Stimulated activated CD8-positive, alpha-beta memory T cell treated with anti-CD3 and anti-CD28 coated beads, Interleukin-12 subunit alpha, Interleukin-12 subunit beta, amount 100 ng/mL, for 1 hour (primary cell): ENCODE measurements around the gene HORMAD1.
"Not testable (repeated sequence)": the region's sequence is repeated elsewhere in the genome, so short reads cannot be mapped to it uniquely, and the experiment has no call there.

Experiments used
- DNase-seq: peaks from one replicate; pipeline ENCODE4 v3.0.0-alpha.2; 2020; ENCODE audit warnings: low read depth

The HORMAD1 gene

DNA sequence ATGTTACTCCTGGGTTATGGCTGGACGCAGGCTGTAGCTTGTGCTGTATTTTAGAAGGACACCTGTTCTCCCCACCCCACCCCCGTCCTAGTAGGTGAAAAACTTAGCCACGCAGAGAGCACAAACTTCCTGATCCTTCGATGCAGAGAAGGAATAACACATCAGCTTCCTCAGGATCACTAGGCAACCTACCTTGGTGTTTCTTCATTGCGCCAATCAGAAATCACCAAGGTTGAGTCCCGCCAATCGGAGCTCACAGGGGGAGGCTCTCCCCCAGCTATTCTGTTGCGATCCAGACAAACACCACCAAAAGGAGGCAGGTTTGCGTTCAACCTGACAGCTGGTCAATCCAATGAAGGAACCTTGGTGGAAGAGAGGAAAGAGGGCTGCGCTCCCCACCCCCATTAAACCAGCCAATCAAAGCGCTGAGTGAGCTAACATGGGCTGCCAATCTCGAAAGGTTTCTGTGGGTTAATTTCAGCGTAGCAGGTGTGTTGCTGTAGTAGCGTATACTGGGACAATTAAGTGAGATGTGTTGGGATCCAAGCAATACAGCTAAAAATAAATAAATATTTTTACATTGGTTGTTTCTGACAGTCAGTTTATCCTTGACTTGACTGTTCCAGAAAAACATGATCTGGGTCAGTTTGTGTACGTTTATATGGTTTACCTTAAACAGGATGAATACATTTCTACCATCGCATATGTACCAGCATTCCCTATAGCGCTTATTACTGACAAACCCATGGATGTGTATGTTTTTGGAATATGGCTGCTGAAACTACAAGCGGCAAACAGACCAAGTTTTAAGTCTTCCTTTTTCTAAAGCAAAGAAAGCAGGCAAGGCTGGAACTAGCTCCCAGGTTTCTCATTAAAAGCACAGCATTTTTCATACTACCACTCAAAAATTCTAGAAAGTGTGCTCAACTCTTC lies 23.4 kb downstream of the HORMAD1 start, which contains the start of gene GOLPH3L:
Gene GOLPH3L, minus strand, starts transcription at position 160 of the 933 bp plus-strand sequence. CDS start 2,316 bp downstream, outside the sequence.
- DNase-seq: peak; percentile 76

DNA sequence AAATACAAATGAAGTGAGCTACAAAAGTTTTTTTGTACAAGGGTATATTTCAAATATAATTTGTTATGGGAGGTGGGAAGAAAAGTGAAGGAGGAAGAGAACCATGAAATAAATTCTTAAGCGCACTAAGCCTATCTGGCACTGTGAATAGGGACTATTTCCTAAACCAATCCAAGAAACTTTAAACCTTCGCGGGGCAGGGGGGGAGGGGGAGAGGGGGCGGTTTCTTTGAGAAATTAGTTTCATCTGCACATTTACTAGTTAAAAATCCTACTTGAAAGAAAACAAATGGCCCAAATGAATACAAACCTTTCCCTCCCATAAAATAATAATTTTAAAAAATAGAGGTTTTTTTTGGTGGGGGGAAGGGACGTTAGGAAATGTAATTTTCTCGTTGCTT lies 24.1 kb downstream of the HORMAD1 start:
- DNase-seq: no peak

DNA sequence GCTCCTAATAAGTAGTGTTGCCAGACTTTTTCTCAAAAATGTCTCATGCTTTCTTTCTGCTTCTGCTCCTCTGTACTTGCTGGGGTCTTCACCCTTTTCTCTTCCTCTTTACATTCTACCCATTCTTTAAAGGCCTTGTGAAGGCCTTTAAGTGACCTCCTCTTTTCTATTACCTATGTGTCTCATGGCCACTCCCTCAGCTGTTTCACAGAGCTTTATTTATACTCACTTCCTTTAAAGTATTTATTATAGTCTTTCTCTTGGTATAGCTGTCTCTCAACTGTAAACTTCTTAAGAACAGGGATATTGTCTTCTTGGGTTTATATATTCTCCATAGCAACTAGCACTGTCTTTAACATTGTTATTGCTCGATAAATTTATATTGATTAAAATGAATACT lies 24.5 kb downstream of the HORMAD1 start:
- no peak for DNase-seq

DNA sequence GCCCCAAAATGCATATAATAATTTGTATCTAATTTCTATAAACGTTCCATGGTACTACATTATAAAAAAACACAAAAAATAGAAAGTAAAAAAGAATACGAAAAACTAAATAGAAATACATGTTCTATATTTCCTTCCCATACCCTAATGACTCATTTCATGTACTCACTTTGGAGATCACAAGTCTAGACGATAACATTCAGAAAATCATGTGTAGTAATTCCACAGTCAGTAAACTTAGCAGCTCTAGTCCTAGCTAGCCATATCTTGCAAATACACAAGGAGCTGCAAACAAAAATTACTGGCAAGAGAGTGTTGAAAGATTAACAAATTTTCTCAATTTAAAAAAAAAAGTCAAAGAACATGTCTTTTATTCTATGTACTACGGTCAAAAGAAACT lies 25.1 kb downstream of the HORMAD1 start:
- DNase-seq: no peak

DNA sequence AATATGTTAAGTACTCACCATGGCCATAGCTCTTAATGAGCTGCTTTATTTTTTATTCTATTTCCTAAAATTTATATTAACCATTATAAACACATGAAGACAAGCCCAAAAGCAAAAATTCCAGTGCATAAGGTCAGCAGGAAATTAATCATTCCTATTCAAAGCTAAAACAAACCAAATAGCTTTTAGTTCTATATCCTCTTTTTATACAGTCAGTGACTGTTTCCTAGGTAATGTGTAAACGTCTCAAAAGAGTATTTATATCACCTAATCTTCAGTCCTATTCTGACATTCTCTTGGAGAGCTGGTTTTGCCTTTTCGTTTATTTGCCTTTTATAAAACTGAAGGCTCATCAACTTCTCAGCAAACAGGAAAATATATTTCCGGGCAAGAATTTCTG lies 28.0 kb downstream of the HORMAD1 start:
- DNase-seq: no peak

DNA sequence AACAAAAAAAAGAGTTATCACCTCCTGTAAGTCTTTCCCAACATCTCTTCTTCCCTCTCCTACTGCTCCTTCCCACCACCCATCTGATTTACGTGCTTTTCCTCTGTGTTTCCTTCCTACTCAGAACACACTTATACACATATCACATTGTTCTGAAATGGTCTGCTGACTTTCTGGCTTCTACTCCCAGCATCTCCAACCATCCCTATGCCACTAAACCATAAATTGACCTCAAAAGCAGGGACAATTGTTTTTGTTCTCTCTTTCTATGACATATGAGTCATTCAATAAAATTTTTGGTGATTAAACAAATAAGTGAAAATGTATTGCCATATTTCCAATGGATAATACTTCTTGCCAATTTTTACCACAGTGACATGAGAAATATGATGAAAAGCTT lies 31.9 kb downstream of the HORMAD1 start:
- DNase-seq: no peak

DNA sequence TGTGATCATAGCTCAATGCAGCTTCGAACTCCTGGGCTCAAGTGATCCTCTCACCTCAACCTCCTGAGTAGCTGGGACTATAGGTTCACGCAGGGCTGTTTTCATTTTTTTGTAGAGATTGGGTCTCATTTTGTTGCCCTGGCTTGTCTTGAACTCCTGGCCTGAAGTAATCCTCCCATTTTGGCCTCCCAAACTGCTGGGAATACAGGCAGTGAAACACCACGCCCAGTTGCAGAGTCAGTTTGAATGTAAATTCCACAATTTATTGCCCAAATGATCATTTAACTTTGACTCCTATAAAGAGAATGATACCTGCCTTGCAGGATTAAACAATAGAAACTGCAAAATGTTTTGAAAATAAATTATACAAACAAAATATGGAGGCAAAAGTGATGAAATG lies 34.4 kb downstream of the HORMAD1 start:
- DNase-seq: no peak

DNA sequence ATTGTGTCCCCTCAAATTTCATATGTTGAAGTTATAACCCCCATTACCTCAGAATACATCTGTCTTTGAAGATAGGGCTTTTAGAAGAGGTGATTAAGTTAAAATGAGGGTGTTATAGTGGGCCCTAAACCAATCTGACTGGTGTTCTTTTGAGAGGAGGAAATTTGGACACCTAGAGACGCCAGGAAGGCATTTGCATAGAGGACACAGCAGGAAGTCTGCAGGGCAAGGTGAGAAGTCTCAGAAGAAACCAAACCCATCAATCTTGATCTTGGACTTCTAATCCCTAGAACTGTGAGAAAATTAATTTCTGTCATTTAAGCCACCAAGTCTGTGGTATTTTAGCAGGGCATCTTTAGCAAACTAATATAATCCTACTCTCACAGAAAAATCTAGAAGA lies 36.8 kb downstream of the HORMAD1 start:
- DNase-seq: no peak

DNA sequence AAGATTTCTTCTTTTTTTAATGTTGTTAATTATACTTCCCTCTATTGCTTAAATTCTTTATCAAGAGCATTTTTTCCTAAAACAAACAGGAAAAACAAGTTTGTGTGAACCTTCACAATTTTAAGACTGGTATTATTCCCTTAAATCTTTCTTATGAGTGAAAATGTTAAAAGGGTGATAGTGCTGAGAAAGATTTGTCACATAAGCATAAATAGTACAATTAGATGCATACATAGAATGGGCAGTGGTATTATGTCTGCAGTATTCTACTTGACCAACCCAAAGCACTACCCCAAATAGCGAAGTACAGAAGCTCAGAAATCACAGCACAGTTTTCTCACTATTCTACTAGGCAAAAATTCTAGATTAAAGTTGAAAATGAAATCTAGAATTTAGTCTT lies 41.7 kb downstream of the HORMAD1 start:
- no peak for DNase-seq

DNA sequence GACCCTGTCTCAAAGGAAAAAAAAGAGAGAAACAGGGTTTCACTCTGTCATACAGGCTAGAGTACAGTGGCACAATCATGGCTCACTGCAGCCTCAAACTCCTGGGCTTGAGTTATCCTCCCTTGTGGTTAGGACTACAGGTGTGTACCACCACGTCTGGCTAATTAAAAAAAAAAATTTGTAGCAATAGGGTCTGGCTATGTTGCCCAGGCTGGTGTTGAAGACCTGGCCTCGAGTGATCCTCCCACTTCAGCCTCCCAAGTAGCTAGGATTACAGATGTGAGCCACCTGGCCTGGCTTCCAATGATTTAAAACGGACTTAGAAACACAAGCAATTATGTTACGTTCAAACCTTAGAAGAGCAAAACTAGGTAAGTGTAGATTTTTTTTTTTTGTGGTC lies 45.8 kb downstream of the HORMAD1 start:
- no peak for DNase-seq

DNA sequence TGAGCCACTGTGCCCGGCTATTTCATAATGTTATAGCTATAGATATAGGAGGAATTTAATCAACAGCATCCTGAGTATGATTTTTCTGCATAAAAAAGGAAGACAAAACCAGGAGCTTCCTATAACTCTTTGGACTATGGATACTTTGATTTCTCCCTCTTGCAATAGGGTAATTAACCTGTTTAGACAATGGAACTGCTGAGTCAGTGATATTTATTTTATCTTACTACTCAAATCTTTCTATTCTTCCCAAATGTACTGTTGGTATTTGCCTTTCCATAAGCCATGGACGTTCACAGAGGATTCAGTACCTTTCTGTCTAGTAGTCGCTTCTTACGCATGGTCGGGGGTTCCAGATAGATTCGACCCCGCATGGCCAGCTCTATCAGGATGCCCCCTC lies 57.4 kb downstream of the HORMAD1 start:
- no peak for DNase-seq

DNA sequence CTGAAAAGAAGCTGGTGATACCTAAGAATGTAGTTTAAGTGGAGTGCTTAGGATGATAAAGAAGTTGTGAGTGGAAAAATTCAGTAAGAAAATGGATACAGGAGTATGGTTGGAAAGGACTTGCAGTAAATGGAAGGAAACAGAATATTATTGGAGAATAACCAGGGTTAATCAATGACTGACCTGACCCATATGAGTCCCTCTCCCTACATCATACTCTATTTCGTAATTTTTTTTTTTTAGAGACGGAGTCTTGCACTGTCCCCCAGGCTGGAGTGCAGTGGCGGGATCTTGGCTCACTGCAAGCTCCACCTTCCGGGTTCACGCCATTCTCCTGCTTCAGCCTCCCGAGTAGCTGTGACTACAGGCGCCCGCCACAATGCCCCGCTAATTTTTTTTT lies 57.9 kb downstream of the HORMAD1 start:
- no peak for DNase-seq

DNA sequence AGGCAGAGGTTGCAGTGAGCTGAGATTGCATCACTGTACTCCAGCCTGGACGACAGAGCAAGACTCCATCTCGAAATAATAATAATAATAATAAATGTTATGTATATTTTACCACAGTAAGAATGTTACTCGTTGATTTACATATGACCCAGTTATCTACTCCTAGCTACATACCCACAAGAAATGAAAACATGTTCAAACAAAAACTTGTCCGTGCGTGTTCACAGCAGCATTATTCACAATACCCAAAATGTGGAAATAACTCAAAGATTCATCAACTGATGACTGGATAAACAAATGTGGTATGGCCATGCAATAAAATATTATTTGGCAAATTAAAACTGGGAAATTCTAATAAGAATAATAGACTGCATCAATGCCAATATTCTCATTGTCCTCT lies 59.5 kb downstream of the HORMAD1 start:
- no peak for DNase-seq

DNA sequence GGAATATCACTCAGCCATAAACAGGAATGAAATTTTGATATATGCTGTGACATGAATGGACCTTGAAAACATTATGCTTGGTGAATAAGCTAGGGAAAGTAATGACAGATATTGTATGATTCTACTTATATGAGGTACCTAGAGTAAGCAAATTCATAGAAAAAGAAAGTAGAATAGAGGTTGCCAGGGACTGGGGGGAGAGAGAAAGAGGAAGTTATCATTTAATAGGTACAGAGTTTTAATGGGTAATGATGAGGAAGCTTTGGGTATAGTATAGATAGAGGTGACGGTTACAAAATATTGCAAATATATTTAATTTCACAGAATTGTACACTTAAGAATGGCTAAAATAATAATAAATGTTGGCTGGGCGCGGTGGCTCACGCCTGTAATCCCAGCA lies 60.1 kb downstream of the HORMAD1 start:
- no peak for DNase-seq

DNA sequence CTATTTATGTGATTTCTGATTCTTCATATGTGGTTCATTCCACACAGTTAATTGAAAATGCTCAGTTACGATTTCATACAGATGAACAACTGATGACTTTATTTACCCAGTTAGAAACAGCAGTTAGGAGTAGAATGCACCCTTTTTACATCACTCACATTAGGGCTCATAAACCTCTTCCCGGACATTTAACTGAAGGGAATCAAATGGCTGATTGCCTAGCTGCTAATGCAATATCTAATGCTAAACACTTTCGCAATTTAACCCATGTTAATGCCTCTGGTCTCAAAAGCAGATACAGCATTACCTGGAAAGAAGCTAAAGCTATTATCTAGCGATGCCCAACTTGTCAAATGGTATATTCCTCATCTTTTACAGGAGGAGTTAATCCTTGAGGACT lies 63.6 kb downstream of the HORMAD1 start:
- DNase-seq: not testable (repeated sequence)

DNA sequence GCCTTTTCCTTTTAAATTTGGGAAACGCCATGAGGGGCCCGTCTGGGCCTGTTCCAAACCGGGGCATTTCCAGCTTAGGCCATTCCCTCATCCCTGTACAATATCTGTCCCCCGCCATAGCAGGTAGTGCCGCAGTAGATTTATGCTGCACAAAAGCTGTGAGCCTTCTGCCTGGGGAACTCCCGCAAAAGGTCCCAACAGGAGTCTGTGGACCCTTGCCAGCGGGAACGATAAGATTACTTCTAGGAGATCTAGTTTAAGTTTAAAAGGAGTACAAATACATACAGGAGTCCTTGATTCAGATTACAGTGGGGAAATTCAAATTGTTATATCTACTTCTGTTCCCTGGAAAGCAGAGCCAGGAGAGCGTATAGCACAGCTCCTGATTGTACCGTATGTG lies 66.1 kb downstream of the HORMAD1 start:
- not testable (repeated sequence) for DNase-seq

DNA sequence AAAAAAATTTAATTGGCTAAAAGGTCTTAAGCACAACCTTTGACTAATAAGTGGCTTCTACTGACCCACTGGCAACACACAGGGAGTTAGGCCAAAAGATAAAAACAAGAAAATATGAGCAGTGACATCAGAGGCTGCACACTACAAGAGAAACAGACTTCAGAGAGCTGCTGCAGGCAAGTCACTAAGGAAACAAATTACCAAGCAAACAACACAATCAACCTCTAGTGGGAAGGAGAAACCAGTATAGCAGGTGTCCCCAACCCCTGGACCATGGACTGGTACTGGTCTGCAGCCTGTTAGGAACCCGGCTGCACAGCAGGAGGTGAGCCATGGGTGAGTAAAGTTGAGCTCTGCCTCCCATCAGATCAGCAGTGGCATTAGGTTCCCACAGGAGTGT lies 70.5 kb downstream of the HORMAD1 start:
- DNase-seq: no peak

DNA sequence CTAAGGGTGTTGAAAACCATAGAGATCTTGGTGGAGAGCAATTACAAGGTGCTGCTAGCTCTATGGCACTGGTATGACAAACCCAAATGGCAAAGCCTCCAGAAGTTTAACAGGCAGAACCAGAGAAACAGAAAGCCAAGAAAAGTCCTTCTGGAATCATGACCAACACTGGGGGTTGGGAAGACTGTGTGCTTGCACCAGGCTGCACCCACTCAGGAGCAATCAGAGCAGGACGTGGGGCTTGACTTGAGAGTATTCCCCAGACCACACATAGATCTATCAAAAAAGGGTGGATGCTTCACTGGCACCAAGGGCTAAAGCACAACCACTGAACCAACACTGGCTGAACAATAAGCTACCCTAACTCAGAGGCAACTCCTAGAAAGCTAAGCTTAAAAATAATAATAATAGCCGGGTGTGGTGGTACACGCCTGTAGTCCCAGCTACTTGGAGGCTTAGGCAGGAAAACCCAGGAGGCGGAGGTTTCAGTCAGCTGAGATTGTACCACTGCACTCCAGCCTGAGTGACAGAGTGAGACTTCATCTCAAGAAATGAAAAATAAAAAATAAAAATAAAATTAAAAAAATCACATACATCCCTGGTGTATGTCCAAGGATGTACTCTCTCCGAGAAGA lies 71.1 kb downstream of the HORMAD1 start:
- DNase-seq: no peak
